DOHH2 (cell line): ENCODE results near the gene PRSS38.

Source experiments
- H3F3A ChIP-seq: fragments of 200-600 bp; sonication (generic), shearing (Covaris generic); 2 replicates; pipeline ENCODE4 v1.6.0; 2016; ENCODE audit warnings: antibody characterized with exemption, mild to moderate bottlenecking; ENCODE audit not compliant: control insufficient read depth, insufficient read depth
- H3K27ac ChIP-seq: fragments of 200-600 bp; sonication (generic); 2 replicates; pipeline ENCODE4 v1.5.1; 2014; ENCODE audit warnings: low read depth, mild to moderate bottlenecking, low read length, moderate library complexity
- H3K27me3 ChIP-seq: fragments of 200-600 bp; sonication (generic); 2 replicates; pipeline ENCODE4 v1.6.1; 2014; ENCODE audit warnings: mild to moderate bottlenecking, low read length, mixed read lengths; ENCODE audit not compliant: control insufficient read depth
- H3K36me3 ChIP-seq: fragments of 200-600 bp; sonication (generic); 2 replicates; pipeline ENCODE4 v1.6.1; 2014; ENCODE audit warnings: mild to moderate bottlenecking, low read length, moderate library complexity, mixed read lengths; ENCODE audit not compliant: control insufficient read depth
- H3K4me1 ChIP-seq: fragments of 200-600 bp; sonication (generic); 2 replicates; pipeline ENCODE4 v1.6.1; 2014; ENCODE audit warnings: mild to moderate bottlenecking, low read length, mixed read lengths; ENCODE audit not compliant: control insufficient read depth
- H3K4me2 ChIP-seq: fragments of 200-600 bp; sonication (generic); 2 replicates; pipeline ENCODE4 v1.6.0; 2014; ENCODE audit warnings: mild to moderate bottlenecking, low read length, moderate library complexity
- H3K4me3 ChIP-seq: fragments of 200-600 bp; sonication (generic); 2 replicates; pipeline ENCODE4 v1.5.1; 2014; ENCODE audit warnings: mild to moderate bottlenecking, low read length, mixed read lengths
- H3K79me2 ChIP-seq: fragments of 200-600 bp; sonication (generic); 2 replicates; pipeline ENCODE4 v1.6.1; 2014; ENCODE audit warnings: mild to moderate bottlenecking, low read length, mixed read lengths; ENCODE audit not compliant: control insufficient read depth
- H3K9me2 ChIP-seq: fragments of 200-600 bp; sonication (generic); replicated peaks from 2 replicates; pipeline ENCODE4 v1.6.1; 2014; ENCODE audit warnings: mild to moderate bottlenecking, low read length, mixed read lengths; ENCODE audit not compliant: control insufficient read depth
- H3K9me3 ChIP-seq: fragments of 200-600 bp; sonication (generic); 2 replicates; pipeline ENCODE4 v1.6.1; 2014; ENCODE audit warnings: antibody characterized with exemption, low read length, mixed read lengths; ENCODE audit not compliant: control insufficient read depth, insufficient read depth
- H4K20me1 ChIP-seq: fragments of 200-600 bp; sonication (generic); 2 replicates; pipeline ENCODE4 v1.6.0; 2014; ENCODE audit warnings: low read depth, mild to moderate bottlenecking, antibody characterized with exemption, low read length, moderate library complexity; ENCODE audit not compliant: control insufficient read depth, insufficient read depth
- CTCF ChIP-seq: fragments of 200-600 bp; sonication (generic); IDR thresholded peaks from one replicate; pipeline ENCODE4 v1.5.1; 2014; ENCODE audit warnings: antibody characterized with exemption, mild to moderate bottlenecking, low read depth, low read length; ENCODE audit not compliant: poor library complexity, severe bottlenecking
- EZH2phosphoT487 ChIP-seq: fragments of 200-600 bp; sonication (generic); IDR thresholded peaks from 2 replicates; pipeline ENCODE4 v1.6.1; 2017; ENCODE audit warnings: borderline replicate concordance, mild to moderate bottlenecking, antibody characterized with exemption, low read length, moderate library complexity, mixed read lengths

Gene PRSS38

GRCh38 chr1:227886503-227886961 is 71.1 kb downstream of the PRSS38 start:
- no peaks in the 10 kb centered on the region for H4K20me1 ChIP-seq
- no peak overlapping the region for H3K4me2 ChIP-seq
- H3K9me3 ChIP-seq: no peaks in the 10 kb centered on the region
- no peak overlapping the region for H3K27ac ChIP-seq
- H3K4me1 ChIP-seq: no peaks in the 10 kb centered on the region
- no peaks in the 10 kb centered on the region for H3F3A ChIP-seq
- no peaks in the 10 kb centered on the region for H3K27me3 ChIP-seq
- H3K79me2 ChIP-seq: no peaks in the 10 kb centered on the region
- TF ChIP-seq CTCF (no peak), EZH2phosphoT487 (no peak)
- no peaks in the 10 kb centered on the region for H3K9me2 ChIP-seq
- no peaks in the 10 kb centered on the region for H3K36me3 ChIP-seq
- H3K4me3 ChIP-seq: no peak overlapping the region

- H3K9me3 ChIP-seq: no peaks in the 10 kb centered on the region
- no peaks in the 10 kb centered on the region for H3K79me2 ChIP-seq
- H4K20me1 ChIP-seq: no peaks in the 10 kb centered on the region
- no peaks in the 10 kb centered on the region for H3K27me3 ChIP-seq
- no peaks in the 10 kb centered on the region for H3K9me2 ChIP-seq
- H3K4me2 ChIP-seq: peak overlapping the region; percentile 19; the same call in 1 of the 2 replicates
- H3K4me1 ChIP-seq: no peaks in the 10 kb centered on the region
- no peak overlapping the region for H3K27ac ChIP-seq
- no peak overlapping the region for H3K4me3 ChIP-seq
- H3K36me3 ChIP-seq: no peaks in the 10 kb centered on the region
- H3F3A ChIP-seq: no peaks in the 10 kb centered on the region
- TF ChIP-seq CTCF (no peak), EZH2phosphoT487 (no peak)
Measured at GRCh38 chr1:227886993-227887696, 71.7 kb downstream of the PRSS38 start.

- Histone ChIP-seq H3K9me3 (no peaks in the 10 kb centered on the region), H3K36me3 (no peaks in the 10 kb centered on the region), H3K9me2 (no peaks in the 10 kb centered on the region), H3K27ac (no peak overlapping the region), H3K27me3 (no peaks in the 10 kb centered on the region), H3K4me3 (no peak overlapping the region), H3K4me1 (no peaks in the 10 kb centered on the region), H3K79me2 (no peaks in the 10 kb centered on the region), H4K20me1 (no peaks in the 10 kb centered on the region), H3F3A (no peaks in the 10 kb centered on the region), H3K4me2 (no peak overlapping the region; the same call in 1 of the 2 replicates)
- TF ChIP-seq EZH2phosphoT487 (no peak), CTCF (no peak)
Measured at GRCh38 chr1:227887697-227888403, 72.4 kb downstream of the PRSS38 start.
